Activated CD4-positive, CD25-positive, alpha-beta regulatory T cell (primary cell): ENCODE results near the gene CCNY.
"Not testable (repeated sequence)": the region's sequence is repeated elsewhere in the genome, so short reads cannot be mapped to it uniquely, and the experiment has no call there.

Experiments
- DNase-seq, 4 experiments: peaks; one replicate each; lab custom pipeline; 2025; lab: John Stamatoyannopoulos, UW

Gene CCNY

GRCh38 chr10:35384265-35384868 is 48.1 kb downstream of the CCNY start:
- no peak for DNase-seq

GRCh38 chr10:35386594-35387174 is 50.4 kb downstream of the CCNY start:
- no peak for DNase-seq

DNA sequence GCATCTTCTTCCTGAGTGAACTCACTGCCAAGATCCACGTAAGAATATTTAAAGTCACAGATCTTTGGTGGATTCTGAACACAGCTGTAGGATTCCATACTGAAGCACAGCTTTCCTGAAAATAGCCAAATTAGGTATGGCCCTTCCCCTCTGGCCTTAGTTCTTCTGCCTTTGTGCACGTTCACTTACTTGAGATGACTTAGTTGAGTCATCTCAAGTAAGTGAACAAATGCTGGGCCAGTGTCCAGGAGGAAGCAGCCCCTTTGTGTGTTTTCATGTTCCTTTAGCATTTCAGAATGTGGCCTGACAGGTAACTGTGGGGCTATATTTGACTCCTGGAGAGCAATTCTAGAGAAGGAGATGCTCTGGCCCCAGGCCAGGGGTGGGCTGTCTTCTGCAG is 51.5 kb downstream of the CCNY start:
- DNase-seq, result no peak

DNA sequence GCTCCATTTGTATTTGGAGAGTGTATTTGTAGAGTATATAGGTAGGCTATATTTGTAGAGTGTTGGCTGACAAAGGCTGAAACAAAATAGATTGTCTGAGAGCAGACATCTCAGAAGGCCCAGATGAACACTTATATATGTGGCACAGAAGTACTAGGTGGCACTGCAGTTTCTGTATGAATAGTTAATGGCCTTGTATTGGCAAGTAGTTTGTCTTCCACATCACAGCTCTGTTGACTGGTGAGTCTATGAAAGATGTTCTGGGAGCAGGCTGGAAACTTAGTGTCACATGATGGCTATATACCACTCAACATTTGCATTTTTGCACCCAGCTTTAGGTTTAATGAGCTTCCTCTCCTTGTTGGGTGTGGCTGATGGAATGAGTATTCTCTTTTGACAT is 51.9 kb downstream of the CCNY start:
- DNase-seq, result no peak

DNA sequence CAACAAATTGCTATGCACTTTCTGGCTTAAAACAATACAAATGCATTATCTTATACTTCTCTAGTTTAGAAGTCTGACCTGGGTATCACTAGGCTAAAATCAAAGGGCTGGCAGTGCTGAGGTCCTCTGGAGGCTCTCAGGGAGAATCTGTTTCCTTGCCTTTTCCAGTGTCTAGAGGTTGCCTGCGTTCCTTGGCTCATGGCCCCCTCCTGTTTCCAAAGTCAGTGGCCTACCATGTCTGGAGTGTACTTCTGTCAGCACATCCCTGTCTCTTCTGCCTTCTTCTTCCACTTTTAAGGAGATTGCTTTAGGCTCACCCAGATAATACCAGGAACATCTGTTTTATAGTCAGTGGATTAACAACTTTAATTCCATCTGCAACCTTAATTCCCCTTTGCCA is 52.4 kb downstream of the CCNY start:
- DNase-seq, result no peak

- no peak for DNase-seq
Measured at GRCh38 chr10:35390161-35390840, 54.0 kb downstream of the CCNY start.

GRCh38 chr10:35390843-35391152 is 54.5 kb downstream of the CCNY start:
- DNase-seq, result no peak

- no peak for DNase-seq
Measured at GRCh38 chr10:35391153-35391953, 55.0 kb downstream of the CCNY start.

DNA sequence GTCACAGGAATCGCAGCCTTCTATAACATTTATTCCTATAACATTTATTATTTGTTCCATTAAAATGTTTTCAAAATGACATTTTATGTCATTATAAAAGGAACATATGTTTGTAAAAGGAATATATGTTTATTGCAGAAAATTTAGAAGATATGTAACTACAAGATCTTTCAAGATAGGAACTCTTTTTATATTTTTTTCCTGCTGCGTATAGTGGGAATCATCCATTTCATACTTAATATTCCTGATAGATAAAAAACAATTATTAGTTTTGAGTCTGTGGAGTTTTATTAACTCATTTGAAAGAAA is 55.6 kb downstream of the CCNY start:
- no peak for DNase-seq

- no peak for DNase-seq
Measured at GRCh38 chr10:35392482-35393228, 56.3 kb downstream of the CCNY start.

DNA sequence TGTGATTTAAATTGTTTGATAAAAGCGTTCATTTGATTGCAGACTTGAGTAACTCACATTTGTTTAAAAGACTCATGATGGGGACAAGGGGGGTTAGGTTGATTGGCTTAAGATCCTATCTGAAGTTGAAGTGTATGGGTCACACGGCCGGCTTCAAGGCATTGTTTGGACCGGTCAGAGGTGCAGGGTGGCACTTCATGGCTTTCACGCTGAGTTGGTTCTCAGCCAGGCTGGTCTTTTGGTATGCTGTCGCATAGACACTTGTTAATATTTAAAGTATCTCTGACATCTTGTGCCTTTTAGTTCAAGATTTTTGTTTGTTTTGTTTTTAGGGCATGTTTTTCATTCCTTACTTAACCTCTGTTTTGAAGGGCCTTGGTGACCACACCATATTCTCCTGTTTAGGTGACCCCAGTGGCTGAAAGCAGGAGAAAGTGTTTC is 58.1 kb downstream of the CCNY start:
- no peak for DNase-seq

DNA sequence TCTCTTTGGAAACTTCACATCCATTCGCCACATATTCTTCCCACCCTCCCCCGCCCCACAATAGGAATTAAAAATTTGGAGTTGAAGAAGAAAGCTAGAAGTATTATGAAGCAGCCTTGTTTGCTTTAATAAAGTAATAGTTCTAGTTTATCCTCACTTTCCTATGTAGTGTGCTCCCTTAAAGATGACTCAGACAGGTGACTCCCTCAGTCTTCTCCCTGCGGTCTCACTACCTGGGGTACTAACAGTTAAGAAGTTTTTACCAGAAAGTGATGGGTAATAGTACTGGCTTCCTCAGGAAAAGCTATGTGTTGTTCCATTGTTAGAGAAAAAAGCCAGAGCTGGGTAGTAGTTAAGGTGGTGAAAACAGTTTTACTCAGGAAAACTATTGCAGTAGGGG is 58.6 kb downstream of the CCNY start:
- DNase-seq, result no peak

DNA sequence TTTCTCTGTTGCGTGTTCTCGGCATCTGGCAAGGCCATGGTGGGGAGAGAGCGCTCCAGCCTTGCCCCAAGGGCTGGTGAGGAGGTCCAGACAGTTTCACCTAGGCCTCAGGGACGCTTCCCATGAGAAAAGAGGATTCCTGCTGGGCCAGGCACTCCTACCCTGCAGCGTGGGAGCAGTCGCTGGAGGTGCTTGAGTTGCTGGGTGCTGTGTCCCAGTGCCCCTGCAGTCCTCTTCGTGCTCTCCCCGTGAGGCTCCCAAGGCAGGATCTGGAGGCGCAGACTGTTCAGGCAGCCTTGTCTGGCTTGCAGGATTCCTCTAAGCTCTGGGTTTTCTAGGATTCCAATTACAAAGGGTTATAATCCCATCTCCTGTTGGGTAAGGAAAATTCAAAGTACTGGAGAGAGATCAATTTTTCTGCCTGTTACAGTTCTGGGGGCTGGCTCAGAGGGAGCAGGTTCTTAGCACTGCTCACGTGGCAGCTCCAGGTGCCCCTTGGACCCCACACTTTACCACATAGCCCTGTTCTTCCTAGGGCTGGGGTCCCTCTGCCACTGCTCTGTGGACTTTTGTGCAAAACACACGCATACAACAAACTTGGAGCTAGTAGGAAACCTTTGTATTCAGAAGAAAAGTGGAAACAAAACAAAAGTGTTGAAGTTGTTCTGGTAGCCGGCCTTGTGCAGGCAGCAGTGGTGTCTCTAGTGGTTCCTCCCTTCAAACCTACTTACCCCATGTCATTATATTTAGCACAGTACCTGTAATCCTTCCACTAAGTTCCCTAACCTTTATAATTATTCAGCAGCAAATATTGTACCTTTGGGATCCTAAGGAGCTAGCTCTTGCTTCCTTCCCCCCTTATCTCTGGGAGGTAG is 60.5 kb downstream of the CCNY start:
- DNase-seq, result no peak

DNA sequence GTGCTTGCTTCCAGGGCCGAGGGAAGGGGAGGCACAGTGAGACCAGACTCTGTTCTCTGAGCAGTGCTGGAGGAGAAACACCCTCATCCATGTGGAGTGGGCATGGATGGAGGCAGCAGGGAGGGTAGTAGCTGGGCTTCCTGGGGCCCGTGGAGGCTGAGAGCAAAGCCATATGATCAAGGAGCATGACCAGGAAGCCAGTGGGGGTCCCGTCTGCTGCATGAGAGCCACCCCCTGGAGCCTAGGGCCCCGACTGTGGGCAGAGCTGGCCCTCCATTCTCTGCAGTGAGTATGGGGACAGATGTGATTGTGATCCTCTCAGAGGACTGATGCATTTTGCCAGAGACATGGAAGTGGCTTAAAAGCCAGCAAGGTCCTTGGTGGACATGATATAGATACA is 61.6 kb downstream of the CCNY start:
- no peak for DNase-seq

- no peak for DNase-seq
Measured at GRCh38 chr10:35398355-35398754, 62.0 kb downstream of the CCNY start.

DNA sequence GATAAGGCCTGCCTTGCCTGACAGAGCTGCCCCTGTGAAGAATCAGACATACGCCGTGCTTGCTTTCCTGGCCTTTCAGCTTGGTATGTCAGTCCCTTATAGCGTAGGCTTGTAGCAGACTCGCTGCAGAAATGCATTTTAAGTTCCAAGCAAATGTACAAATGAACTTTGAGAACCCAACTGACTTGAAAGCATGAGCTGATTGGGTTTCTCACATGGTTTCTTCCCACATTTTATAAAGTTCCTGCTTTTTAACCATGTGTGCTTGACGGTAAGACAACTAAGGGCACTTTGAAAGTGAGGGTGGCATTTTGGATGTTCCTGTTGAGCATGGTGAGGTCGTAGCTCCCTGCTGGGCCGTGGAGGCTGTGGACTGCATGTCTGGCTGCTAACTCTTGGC is 62.6 kb downstream of the CCNY start:
- no peak for DNase-seq

DNA sequence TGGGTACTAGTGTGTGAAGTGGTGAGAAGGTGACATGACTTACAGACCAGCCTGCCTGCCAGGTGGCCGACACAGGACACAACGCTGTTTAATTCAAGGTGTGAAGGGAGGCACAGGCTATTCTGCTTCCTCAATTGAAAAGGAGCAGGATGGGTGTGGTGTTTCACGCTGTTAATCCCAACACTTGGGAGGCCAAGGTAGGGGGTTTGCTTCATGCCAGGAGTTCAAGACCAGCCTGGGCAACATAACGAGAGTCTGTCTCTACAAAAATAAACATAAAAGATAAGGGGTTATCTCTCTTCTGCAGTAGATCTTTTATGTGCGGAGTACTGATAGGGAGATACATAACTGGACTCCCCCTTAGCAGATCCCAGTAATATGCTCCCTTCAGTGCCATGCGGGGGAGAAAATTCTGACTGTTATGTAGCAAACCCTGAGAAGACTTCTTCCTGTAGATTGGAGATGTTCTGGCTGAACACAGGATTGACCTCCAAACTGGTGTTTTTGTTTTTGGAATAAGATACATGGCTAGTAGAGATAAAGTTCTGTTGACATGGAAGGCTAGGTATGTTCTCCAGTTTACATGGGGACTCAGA is 63.2 kb downstream of the CCNY start:
- DNase-seq, result no peak

- DNase-seq, result no peak
Measured at GRCh38 chr10:35400595-35401268, 64.4 kb downstream of the CCNY start.

DNA sequence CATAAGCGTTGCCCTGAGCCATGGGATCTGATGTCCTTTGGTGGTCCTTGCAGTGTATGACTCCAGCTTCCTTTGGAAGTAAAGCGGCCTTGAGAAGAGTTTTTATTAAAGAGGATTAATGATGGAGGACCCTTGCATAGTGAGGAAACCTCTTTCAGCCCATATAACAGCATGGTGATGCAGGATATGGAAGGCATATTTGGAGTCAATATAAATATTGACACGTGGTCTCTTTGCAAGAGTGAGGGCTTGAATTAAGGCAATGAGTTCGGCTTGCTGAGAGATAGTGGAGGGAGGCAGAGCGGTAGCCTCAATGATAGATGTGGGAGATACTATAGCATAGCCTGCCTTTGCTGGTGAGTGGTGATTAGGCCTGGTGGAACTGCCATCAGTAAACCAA is 67.2 kb downstream of the CCNY start:
- DNase-seq, result not testable (repeated sequence)

GRCh38 chr10:35404077-35404476 is 67.8 kb downstream of the CCNY start:
- not testable (repeated sequence) for DNase-seq
